Calu3 (cell line): ENCODE measurements around the gene TTBK1. TPM values are rescaled to one million over a fixed set of nuclear protein-coding genes. Genes with fewer than 3 reads are reported as not detected.

Experiments used
- BruUV-seq: library from RNA; stranded (reverse); fragments of 400-500 nt; replicated peaks from 2 replicates; lab custom pipeline; 2021; lab: Mats Ljungman, UMichigan
- CTCF ChIA-PET: fragments of 300-600 bp; sonication (Branson Sonifier 250); formaldehyde crosslinking; loops from one replicate; lab custom pipeline; 2022; ENCODE audit warnings: antibody characterized with exemption; lab: Charles Lee
- DNase-seq: peaks from one replicate; pipeline ENCODE4 v3.0.0; 2022
- H3K27ac Mint-ChIP-seq: one replicate; pipeline ENCODE4 v1.8.0; 2022; ENCODE audit warnings: mixed read lengths; ENCODE audit not compliant: unreplicated experiment
- H3K27me3 Mint-ChIP-seq: one replicate; pipeline ENCODE4 v1.8.0; 2022; ENCODE audit warnings: mixed read lengths; ENCODE audit not compliant: unreplicated experiment
- H3K36me3 Mint-ChIP-seq: one replicate; pipeline ENCODE4 v1.8.0; 2022; ENCODE audit warnings: mild to moderate bottlenecking, moderate library complexity, mixed read lengths; ENCODE audit not compliant: insufficient read depth, unreplicated experiment
- H3K4me1 Mint-ChIP-seq: one replicate; pipeline ENCODE4 v1.8.0; 2022; ENCODE audit warnings: mild to moderate bottlenecking, low read depth, mixed read lengths; ENCODE audit not compliant: unreplicated experiment
- H3K4me3 Mint-ChIP-seq: one replicate; pipeline ENCODE4 v1.8.0; 2022; ENCODE audit warnings: mild to moderate bottlenecking, low read depth, moderate library complexity, mixed read lengths; ENCODE audit not compliant: unreplicated experiment
- H3K9me3 Mint-ChIP-seq: one replicate; pipeline ENCODE4 v1.8.0; 2022; ENCODE audit warnings: low read depth, mixed read lengths; ENCODE audit not compliant: unreplicated experiment
- intact Hi-C: fragments of 100-400 bp; cut with micrococcal nuclease; formaldehyde crosslinking; loops from one replicate; pipeline ENCODE4 v1.10.0; 2022; ENCODE audit not compliant: unreplicated experiment
- total RNA-seq: library from RNA; stranded (reverse); gene quantifications from 2 replicates; pipeline ENCODE4 v1.2.3, GENCODE V29; 2022
- TF ChIP-seq, protein P1 (sequence below): fragments of 200-600 bp; IDR thresholded peaks from one replicate; pipeline ENCODE4 v1.8.0; 2022; ENCODE audit warnings: antibody characterized with exemption; ENCODE audit not compliant: unreplicated experiment

TTBK1 gene
- total RNA-seq, 1 experiment from 2014 or later = 0.17 TPM

DNA sequence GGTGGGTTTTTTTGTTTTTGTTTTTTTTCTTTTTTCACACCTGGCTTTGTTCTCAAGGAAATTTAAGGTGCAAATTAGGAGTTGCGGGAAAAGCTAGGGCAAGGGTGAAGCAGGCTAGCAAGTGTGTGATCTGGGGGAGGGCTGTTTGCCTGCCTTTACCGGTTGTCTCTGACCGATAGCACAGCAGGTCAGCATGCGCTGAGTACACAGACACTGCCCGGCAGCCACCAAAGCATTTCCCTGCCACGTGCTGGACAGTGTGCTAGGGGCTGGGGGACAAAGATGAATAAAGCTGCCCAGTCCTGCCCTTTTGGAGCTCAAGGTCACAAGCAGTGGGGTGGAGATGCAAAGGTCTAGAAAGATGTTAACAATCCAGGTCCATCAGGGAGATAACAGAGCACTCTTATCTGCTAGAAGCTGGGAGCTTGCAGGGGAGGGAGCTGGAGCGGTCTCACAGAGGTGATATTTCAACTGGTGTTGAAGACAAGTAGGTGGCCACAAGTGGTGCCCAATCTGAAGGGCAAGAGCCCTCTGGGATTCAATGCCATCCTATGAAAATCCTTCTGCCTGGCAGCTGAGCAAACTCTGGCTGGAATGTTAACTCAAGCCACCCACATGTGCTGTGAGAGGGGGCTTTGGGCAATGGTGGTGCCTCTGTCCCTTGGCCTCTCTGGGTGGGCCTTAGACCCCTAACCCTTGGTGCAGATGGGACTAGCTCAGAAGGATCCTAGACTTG lies 24.5 kb downstream of the TTBK1 start:
- CTCF ChIA-PET = interaction anchor here (0.9 to 1.6 kb wide), 6 partner anchors 9 to 130 kb away, joined by 3 to 6 read pairs (median 4); no protein-coding TSS in a partner anchor
- no peak overlapping the region for H3K4me3 Mint-ChIP-seq

DNA sequence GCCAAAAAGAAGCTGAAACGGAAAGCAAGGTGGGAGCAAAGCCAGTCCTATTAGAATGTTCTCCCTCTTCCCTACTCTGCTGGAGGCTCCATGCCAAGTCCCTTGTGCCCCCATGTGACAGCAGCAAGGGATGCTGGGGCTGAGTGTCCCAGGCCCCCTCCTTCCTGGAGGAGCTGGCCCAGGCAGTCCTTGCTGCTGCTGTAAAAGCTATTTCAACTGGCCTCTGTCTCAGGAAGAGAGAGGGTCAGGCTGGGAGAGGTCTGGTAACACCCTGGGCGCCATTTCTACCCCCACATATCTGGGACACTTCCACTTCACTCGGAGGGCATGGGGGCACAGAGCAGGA lies 25.0 kb downstream of the TTBK1 start:
- Mint-ChIP-seq H3K27me3 (peaks cover 57% of the 10 kb centered on the region), H3K9me3 (no peaks in the 10 kb centered on the region), H3K27ac (no peak overlapping the region), H3K36me3 (peaks cover 5% of the 10 kb centered on the region), H3K4me3 (no peak overlapping the region), H3K4me1 (peaks cover 20% of the 10 kb centered on the region)
- TF ChIP-seq, protein P1, sequence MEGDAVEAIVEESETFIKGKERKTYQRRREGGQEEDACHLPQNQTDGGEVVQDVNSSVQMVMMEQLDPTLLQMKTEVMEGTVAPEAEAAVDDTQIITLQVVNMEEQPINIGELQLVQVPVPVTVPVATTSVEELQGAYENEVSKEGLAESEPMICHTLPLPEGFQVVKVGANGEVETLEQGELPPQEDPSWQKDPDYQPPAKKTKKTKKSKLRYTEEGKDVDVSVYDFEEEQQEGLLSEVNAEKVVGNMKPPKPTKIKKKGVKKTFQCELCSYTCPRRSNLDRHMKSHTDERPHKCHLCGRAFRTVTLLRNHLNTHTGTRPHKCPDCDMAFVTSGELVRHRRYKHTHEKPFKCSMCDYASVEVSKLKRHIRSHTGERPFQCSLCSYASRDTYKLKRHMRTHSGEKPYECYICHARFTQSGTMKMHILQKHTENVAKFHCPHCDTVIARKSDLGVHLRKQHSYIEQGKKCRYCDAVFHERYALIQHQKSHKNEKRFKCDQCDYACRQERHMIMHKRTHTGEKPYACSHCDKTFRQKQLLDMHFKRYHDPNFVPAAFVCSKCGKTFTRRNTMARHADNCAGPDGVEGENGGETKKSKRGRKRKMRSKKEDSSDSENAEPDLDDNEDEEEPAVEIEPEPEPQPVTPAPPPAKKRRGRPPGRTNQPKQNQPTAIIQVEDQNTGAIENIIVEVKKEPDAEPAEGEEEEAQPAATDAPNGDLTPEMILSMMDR = no peak
- CTCF ChIA-PET = interaction anchor here (0.9 to 1.6 kb wide), 6 partner anchors 9 to 129 kb away, joined by 3 to 6 read pairs (median 4); no protein-coding TSS in a partner anchor
- no peak for DNase-seq
- no TSS peak for BruUV-seq
- intact Hi-C loops = no loop called here

More for the DNA sequence above, 24.5 kb downstream of the TTBK1 start:
- Mint-ChIP-seq H3K36me3 (peaks cover 6% of the 10 kb centered on the region), H3K27me3 (peaks cover 56% of the 10 kb centered on the region), H3K9me3 (no peaks in the 10 kb centered on the region), H3K27ac (no peak overlapping the region), H3K4me1 (peaks cover 20% of the 10 kb centered on the region)
- intact Hi-C loops = no loop called here
- TF ChIP-seq, protein P1 = no peak
- no TSS peak for BruUV-seq
- DNase-seq = no peak

DNA sequence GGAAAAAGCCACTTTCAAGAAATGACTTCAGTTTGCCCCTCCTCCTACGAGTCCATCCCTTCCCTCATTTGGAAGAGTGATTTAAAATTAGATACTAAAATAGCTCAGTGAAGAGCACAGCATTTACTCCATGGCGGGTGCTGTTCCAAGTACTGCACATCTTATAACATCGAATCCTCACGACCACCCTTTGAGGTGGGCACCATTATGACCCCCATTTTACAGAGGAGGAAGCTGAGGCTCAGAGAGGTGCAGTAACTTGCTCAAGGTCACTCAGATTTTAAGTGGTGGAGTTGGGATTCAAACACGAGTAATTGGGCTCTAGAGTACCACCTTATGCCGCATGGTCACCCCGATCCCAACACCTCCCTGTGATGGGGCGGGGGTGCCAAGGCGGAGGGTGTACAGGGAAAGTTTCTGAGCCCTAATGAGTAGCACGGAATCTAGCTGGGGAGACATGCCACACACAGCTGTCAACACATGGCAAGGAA lies 25.5 kb downstream of the TTBK1 start:
- H3K9me3 Mint-ChIP-seq = no peaks in the 10 kb centered on the region
- no TSS peak for BruUV-seq
- no peak overlapping the region for H3K27ac Mint-ChIP-seq
- H3K4me3 Mint-ChIP-seq = peak overlapping the region; percentile 65
- no peak for DNase-seq
- intact Hi-C loops = no loop called here
- H3K27me3 Mint-ChIP-seq = peaks cover 62% of the 10 kb centered on the region
- H3K36me3 Mint-ChIP-seq = no peaks in the 10 kb centered on the region
- peaks cover 20% of the 10 kb centered on the region for H3K4me1 Mint-ChIP-seq
- TF ChIP-seq, protein P1 = no peak
- CTCF ChIA-PET = interaction anchor here (1.2 to 1.6 kb wide), 6 partner anchors 8 to 129 kb away, joined by 3 to 6 read pairs (median 4); no protein-coding TSS in a partner anchor

DNA sequence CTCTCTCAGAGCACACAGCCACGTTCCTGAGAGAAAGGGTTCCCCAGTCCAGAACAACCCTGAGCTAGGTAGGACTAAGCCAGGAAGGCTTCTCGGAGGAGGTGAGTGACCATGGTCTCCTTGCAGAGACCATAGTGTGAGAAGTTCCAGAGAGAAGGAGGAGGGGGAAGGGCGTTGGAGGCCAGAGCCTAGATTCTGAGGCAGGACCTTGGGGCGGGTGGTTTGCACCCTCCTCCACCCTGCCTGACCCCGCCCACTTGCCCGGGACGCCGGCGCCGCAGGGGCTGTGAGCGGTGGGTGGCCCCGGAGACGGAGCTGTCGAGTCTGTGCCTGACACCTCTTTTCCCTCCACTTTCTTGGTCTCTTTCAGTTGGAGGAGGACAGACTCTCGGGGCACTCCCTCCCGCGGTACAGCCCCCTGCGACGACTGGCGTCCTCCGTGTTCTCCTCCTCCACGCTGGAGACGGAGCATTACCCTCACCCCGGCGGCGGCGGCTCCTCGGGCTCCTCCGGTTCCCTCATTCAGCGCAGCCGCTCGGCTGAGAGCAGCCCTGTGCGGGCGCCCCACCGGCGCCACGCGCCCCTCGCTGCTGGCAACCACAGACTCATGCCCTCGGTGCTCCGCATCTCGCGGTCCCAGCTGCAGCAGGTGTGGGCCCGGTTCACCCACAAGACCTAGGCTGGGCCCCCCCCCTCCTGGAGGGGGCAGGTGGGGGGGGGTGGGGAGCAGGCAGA lies 26.2 kb downstream of the TTBK1 start:
- BruUV-seq = no TSS peak
- CTCF ChIA-PET = interaction anchor here (0.7 to 1.5 kb wide), 3 partner anchors 7 to 86 kb away, joined by 3 to 6 read pairs (median 4); no protein-coding TSS in a partner anchor

More for the DNA sequence above, 26.2 kb downstream of the TTBK1 start:
- Mint-ChIP-seq H3K9me3 (no peaks in the 10 kb centered on the region), H3K4me1 (peaks cover 20% of the 10 kb centered on the region), H3K4me3 (peak overlapping the region; percentile 65), H3K36me3 (no peaks in the 10 kb centered on the region), H3K27ac (no peak overlapping the region), H3K27me3 (peaks cover 68% of the 10 kb centered on the region)
- TF ChIP-seq, protein P1 = no peak
- intact Hi-C loops = no loop called here
- DNase-seq = peak; percentile 60
